Fibroblast of skin of left quadriceps (primary cell): ENCODE results near the gene CNGA1.

Experiments
- DNase-seq, 2 experiments: peaks; one replicate each; pipeline ENCODE4 v3.0.0-alpha.2; 2013; ENCODE audit warnings: low read depth in 2 of 2

CNGA1 gene

DNA sequence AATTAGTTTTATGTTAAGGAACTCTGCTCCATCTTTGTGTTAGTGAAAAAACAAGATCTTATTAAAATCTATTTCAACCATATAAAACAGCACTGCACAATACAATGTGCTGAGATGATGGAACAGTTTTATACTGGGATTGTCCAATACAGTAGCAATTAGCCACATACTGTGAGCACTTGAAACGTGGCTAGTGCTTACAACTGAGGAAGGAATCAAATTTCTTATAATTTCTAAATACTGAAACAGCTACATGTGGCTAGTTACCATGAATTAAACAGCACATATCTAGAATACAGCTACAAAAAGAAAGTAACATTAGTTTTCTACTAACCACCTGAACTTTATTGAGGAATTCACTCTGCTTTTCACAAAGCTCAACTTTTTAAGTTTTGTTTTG lies 116.8 kb downstream of the CNGA1 start:
- DNase-seq = no peak

DNA sequence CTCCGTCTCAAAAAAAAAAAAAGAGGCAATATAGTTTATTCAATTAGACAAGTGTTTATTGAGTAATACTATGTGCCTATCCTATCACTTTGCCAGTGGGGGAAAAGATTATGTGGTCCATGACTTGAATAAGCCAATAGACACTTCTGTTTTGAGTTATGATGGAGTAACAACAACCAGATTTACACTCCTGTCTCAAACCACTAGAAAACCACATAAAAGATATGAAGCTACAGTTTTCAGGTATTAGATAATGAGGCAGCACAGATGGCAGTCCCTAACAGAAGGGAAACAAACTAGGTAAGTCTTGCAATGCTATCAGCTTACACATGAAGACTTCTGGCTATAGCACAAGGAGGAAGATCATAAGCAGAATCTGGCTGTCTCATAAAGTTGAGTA lies 124.6 kb downstream of the CNGA1 start:
- no peak for DNase-seq
